ENCODE data around the gene C16orf92.

Gene C16orf92

DNA sequence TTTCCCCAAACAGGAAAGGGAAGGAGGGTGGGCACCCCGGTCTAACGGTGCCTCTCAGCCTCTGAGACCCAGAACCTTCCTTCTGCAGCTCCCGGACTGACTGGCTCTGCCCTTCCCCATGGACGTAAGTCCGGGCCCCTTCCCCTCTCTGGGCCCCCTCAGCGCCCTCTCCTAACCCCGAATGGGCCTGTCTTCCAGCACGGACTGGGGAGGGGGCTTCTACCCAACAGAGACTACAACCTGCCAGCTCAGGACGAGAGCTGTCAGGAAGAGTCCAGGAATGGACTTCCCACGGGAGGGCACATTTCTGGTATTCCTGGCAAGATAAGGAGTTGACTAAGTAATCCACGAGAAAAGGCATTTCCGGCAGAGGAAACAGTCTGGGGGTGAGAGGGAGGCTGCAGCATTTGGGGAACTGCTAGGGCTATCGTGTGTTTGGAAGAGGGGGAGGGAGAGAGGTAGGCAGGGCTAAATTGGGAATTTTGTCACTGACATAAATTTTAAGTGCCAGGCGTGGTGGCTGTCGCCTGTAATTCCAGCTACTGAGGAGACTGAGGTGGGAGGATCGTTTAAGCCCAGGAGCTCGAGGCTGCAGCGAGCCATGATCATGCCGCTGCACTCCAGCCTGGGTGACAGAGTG is 30.5 kb downstream of the C16orf92 start:
- peak overlapping the region; percentile 72 for H3K4me3 ChIP-seq (ENCODE audit: low read depth, low read length, poor library complexity, severe bottlenecking)
- peak overlapping the region; percentile 4 for H3K27ac ChIP-seq (ENCODE audit: low read depth, low read length, poor library complexity, severe bottlenecking)
- H3K79me2 ChIP-seq (ENCODE audit: insufficient read depth, low read length): no peaks in the 10 kb centered on the region
- H4K20me1 ChIP-seq (ENCODE audit: insufficient read depth, low read length): no peaks in the 10 kb centered on the region
- no peaks in the 10 kb centered on the region; the same call in 1 of the 2 replicates for H3K27me3 ChIP-seq (ENCODE audit: insufficient read depth, low read length)
- H3K9ac ChIP-seq (ENCODE audit: low read length): peak overlapping the region; percentile 72
- H3K9me3 ChIP-seq (ENCODE audit: low read length): no peaks in the 10 kb centered on the region
- H2AFZ ChIP-seq (ENCODE audit: low read length): no peak overlapping the region
- TF ChIP-seq, protein P1, sequence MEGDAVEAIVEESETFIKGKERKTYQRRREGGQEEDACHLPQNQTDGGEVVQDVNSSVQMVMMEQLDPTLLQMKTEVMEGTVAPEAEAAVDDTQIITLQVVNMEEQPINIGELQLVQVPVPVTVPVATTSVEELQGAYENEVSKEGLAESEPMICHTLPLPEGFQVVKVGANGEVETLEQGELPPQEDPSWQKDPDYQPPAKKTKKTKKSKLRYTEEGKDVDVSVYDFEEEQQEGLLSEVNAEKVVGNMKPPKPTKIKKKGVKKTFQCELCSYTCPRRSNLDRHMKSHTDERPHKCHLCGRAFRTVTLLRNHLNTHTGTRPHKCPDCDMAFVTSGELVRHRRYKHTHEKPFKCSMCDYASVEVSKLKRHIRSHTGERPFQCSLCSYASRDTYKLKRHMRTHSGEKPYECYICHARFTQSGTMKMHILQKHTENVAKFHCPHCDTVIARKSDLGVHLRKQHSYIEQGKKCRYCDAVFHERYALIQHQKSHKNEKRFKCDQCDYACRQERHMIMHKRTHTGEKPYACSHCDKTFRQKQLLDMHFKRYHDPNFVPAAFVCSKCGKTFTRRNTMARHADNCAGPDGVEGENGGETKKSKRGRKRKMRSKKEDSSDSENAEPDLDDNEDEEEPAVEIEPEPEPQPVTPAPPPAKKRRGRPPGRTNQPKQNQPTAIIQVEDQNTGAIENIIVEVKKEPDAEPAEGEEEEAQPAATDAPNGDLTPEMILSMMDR (IDR thresholded peaks at IDR 0.05; ENCODE audit: low read length): no peak
- TF ChIP-seq EZH2 (IDR thresholded peaks at IDR 0.05; ENCODE audit: borderline replicate concordance, low read length): no peak
- H3K4me2 ChIP-seq (ENCODE audit: low read length): peak overlapping the region; percentile 90
- H3F3A ChIP-seq (ENCODE audit: insufficient read depth, low read length): no peaks in the 10 kb centered on the region
- no peaks in the 10 kb centered on the region for H3K36me3 ChIP-seq (ENCODE audit: insufficient read depth, low read length)
- no peaks in the 10 kb centered on the region for H3K9me2 ChIP-seq (ENCODE audit: low read depth, low read length)
- H3K4me1 ChIP-seq (ENCODE audit: insufficient read depth, low read length, severe bottlenecking): peaks cover 25% of the 10 kb centered on the region

DNA sequence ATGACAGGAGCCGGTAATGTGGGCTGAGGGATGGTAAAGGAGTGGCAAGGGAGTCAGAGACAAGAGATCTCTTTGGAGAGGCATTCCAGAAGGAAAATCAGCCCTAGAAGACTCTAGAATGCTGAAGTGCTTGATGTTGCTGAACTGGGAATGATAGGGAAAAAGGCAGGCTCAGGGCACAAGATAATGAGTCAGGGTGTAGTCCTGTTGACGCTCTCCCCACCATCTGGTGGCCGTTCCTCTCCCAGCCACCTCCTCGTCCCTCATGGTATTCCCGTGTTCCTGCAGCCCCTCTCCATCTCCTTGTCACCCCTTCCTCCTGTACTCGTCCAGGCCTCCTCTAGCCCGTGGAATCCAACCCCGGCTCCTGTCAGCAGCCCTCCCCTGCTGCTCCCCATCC is 31.5 kb downstream of the C16orf92 start:
- H3K9ac ChIP-seq (ENCODE audit: low read length): no peak overlapping the region
- no peaks in the 10 kb centered on the region for H3K9me3 ChIP-seq (ENCODE audit: low read length)
- H3K27ac ChIP-seq (ENCODE audit: low read depth, low read length, poor library complexity, severe bottlenecking): no peak overlapping the region
- peak overlapping the region; percentile 14; the same call in 1 of the 2 replicates for H3K4me2 ChIP-seq (ENCODE audit: low read length)
- TF ChIP-seq, protein P1 (IDR thresholded peaks at IDR 0.05; ENCODE audit: low read length): no peak
- TF ChIP-seq EZH2 (IDR thresholded peaks at IDR 0.05; ENCODE audit: borderline replicate concordance, low read length): no peak
- H3K27me3 ChIP-seq (ENCODE audit: insufficient read depth, low read length): no peaks in the 10 kb centered on the region
- H3F3A ChIP-seq (ENCODE audit: insufficient read depth, low read length): no peaks in the 10 kb centered on the region
- no peaks in the 10 kb centered on the region for H3K79me2 ChIP-seq (ENCODE audit: insufficient read depth, low read length)
- H3K36me3 ChIP-seq (ENCODE audit: insufficient read depth, low read length): no peaks in the 10 kb centered on the region
- no peaks in the 10 kb centered on the region for H4K20me1 ChIP-seq (ENCODE audit: insufficient read depth, low read length)
- no peak overlapping the region for H2AFZ ChIP-seq (ENCODE audit: low read length)
- peaks cover 25% of the 10 kb centered on the region for H3K4me1 ChIP-seq (ENCODE audit: insufficient read depth, low read length, severe bottlenecking)
- no peak overlapping the region for H3K4me3 ChIP-seq (ENCODE audit: low read depth, low read length, poor library complexity, severe bottlenecking)
- no peaks in the 10 kb centered on the region for H3K9me2 ChIP-seq (ENCODE audit: low read depth, low read length)

DNA sequence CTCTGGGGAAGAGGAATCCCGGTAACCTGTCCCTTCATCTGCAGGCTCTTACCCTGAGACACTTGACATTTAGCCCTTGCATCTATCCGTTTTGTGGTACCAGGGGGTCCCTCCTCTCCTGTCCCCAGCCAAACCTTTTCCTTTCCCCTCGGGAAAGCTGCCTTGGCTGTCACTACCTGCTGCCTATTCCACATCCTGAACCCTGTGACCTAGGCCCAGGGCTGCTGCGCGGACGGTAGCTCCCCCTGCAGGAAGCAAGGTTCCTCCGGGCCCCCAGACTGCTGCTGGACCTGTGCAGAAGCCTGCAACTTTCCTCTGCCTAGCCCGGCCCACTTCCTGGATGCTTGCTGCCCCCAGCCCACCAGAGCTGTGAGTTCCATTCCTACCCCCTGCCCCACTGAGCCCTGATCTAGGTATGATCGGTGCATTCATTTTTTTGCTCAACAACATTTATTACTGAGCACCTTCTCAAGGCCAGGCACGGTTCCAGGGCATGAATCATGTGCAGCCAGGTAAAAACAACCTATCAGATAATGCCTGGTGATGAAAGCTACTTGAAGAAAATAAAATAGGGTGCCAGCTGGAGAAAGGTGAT is 32.1 kb downstream of the C16orf92 start:
- no peak for TF ChIP-seq EZH2 (IDR thresholded peaks at IDR 0.05; ENCODE audit: borderline replicate concordance, low read length)
- TF ChIP-seq, protein P1 (IDR thresholded peaks at IDR 0.05; ENCODE audit: low read length): peak; percentile 87
- Histone ChIP-seq H3K4me3 (ENCODE audit: low read depth, low read length, poor library complexity, severe bottlenecking) (no peak overlapping the region), H3K9me2 (ENCODE audit: low read depth, low read length) (no peaks in the 10 kb centered on the region), H3K27me3 (ENCODE audit: insufficient read depth, low read length) (no peaks in the 10 kb centered on the region), H3K36me3 (ENCODE audit: insufficient read depth, low read length) (no peaks in the 10 kb centered on the region), H3K4me1 (ENCODE audit: insufficient read depth, low read length, severe bottlenecking) (peaks cover 25% of the 10 kb centered on the region), H3K4me2 (ENCODE audit: low read length) (peak overlapping the region; percentile 14; the same call in 1 of the 2 replicates), H4K20me1 (ENCODE audit: insufficient read depth, low read length) (no peaks in the 10 kb centered on the region), H3F3A (ENCODE audit: insufficient read depth, low read length) (no peaks in the 10 kb centered on the region), H3K27ac (ENCODE audit: low read depth, low read length, poor library complexity, severe bottlenecking) (peak overlapping the region; percentile 1), H3K9me3 (ENCODE audit: low read length) (no peaks in the 10 kb centered on the region), H2AFZ (ENCODE audit: low read length) (no peak overlapping the region), H3K79me2 (ENCODE audit: insufficient read depth, low read length) (no peaks in the 10 kb centered on the region), H3K9ac (ENCODE audit: low read length) (no peak overlapping the region; the same call in 1 of the 2 replicates)
